ENCODE results near the gene ZCCHC9.

GRCh38 chr5:81326554-81326953, 25.2 kb downstream of the ZCCHC9 start:
- TF ChIP-seq CTCF (IDR thresholded peaks at IDR 0.05; ENCODE audit: low read length) (no peak), EZH2phosphoT487 (IDR thresholded peaks at IDR 0.05; ENCODE audit: low read length) (no peak)

Data from MM.1S (cell line).